MCF 10A (cell line): ENCODE results near the gene ZNF566. TPM values are rescaled to one million over a fixed set of nuclear protein-coding genes. Genes with fewer than 3 reads are reported as not detected.

Experiments used
- BruUV-seq: library from RNA; stranded (reverse); fragments of 400-500 nt; replicated peaks from 2 replicates; lab custom pipeline; 2021; lab: Mats Ljungman, UMichigan
- CTCF ChIA-PET: fragments of 300-600 bp; sonication (Branson Sonifier 250); formaldehyde crosslinking; extraction: SDS; loops from one replicate; lab custom pipeline; 2021; ENCODE audit warnings: antibody characterized with exemption, inconsistent platforms; lab: Yijun Ruan, JAX
- POLR2A ChIA-PET: fragments of 300-600, 350-650 bp; sonication (Branson Sonifier 250); formaldehyde crosslinking; extraction: SDS; loops from one replicate; lab custom pipeline; 2020; ENCODE audit warnings: antibody characterized with exemption, inconsistent platforms; lab: Yijun Ruan, JAX
- DNase-seq: peaks from one replicate; pipeline ENCODE4 v3.0.0-alpha.2; 2018; ENCODE audit not compliant: unreplicated experiment
- H3K27ac Mint-ChIP-seq: one replicate; pipeline ENCODE4 v1.8.0; 2022; ENCODE audit warnings: mild to moderate bottlenecking, low read depth, mixed read lengths; ENCODE audit not compliant: unreplicated experiment
- H3K27me3 Mint-ChIP-seq: one replicate; pipeline ENCODE4 v1.8.0; 2022; ENCODE audit warnings: mixed read lengths; ENCODE audit not compliant: insufficient read depth, unreplicated experiment
- H3K36me3 Mint-ChIP-seq: one replicate; pipeline ENCODE4 v1.8.0; 2022; ENCODE audit warnings: mild to moderate bottlenecking, moderate library complexity, mixed read lengths; ENCODE audit not compliant: insufficient read depth, unreplicated experiment
- H3K4me1 Mint-ChIP-seq: one replicate; pipeline ENCODE4 v1.8.0; 2022; ENCODE audit warnings: mixed read lengths; ENCODE audit not compliant: insufficient read depth, unreplicated experiment
- H3K4me3 Mint-ChIP-seq: one replicate; pipeline ENCODE4 v1.8.0; 2022; ENCODE audit warnings: mild to moderate bottlenecking, moderate library complexity, mixed read lengths; ENCODE audit not compliant: unreplicated experiment
- H3K9me3 Mint-ChIP-seq: one replicate; pipeline ENCODE4 v1.8.0; 2022; ENCODE audit warnings: mixed read lengths; ENCODE audit not compliant: unreplicated experiment
- intact Hi-C: fragments of 100-400 bp; cut with micrococcal nuclease; formaldehyde crosslinking; loops from 2 replicates; pipeline ENCODE4 v1.14.1; 2022
- total RNA-seq: library from RNA; stranded (reverse); gene quantifications from 2 replicates; pipeline ENCODE4 v1.2.3, GENCODE V29; 2022
- TF ChIP-seq, protein P1 (sequence below): fragments of 200-600 bp; IDR thresholded peaks from one replicate; pipeline ENCODE4 v1.8.0; 2022; ENCODE audit warnings: antibody characterized with exemption, mild to moderate bottlenecking; ENCODE audit not compliant: unreplicated experiment

Gene ZNF566
- total RNA-seq, 1 experiment from 2014 or later: 6.6 TPM

DNA sequence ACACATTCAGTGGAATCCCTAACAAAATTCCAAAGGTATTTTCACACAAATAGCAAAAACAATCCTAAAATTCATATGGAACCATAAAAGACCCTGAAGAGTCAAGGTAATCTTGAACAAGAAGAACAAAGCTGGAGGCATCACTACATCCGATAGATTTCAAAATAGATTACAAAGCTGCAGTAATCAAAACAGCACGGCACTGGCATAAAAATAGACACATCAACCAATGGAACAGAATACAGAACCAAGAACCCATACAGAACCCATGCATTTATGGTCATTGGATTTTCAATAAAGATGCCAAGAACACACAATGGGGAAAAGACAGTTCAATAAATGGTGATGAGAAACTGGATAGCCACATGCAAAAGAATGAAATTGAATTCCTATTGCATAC is 32.5 kb downstream of the ZNF566 start:
- BruUV-seq: no TSS peak

DNA sequence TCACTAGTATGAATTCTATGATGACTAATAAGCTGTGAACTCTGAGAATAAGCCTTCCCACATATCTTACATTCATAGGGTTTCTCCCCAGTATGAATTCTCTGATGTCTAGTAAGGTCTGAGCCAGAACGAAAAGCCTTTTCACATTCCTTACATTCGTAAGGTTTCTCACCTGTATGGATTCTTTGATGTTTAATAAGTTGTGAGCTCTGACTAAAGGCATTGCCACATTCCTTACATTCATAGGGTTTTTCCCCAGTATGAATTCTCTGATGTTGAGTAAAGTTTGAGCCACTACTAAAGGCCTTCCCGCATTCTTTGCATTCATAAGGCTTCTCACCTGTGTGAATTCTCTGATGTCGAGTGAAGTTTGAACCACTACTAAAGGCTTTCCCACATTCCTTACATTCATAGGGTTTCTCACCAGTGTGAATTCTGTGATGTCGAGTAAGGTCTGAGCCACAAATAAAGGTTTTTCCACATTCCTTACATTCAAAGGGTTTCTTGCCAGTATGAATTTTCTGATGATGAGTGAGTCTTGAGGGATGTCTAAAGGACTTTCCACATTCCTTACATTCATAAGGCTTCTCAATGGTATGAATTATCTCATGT is 40.2 kb downstream of the ZNF566 start:
- Mint-ChIP-seq H3K27me3 (no peaks in the 10 kb centered on the region), H3K4me1 (no peaks in the 10 kb centered on the region), H3K9me3 (peaks cover 24% of the 10 kb centered on the region), H3K27ac (no peak overlapping the region), H3K4me3 (no peak overlapping the region), H3K36me3 (peaks cover 44% of the 10 kb centered on the region)
- no peak for DNase-seq
- TF ChIP-seq, protein P1, sequence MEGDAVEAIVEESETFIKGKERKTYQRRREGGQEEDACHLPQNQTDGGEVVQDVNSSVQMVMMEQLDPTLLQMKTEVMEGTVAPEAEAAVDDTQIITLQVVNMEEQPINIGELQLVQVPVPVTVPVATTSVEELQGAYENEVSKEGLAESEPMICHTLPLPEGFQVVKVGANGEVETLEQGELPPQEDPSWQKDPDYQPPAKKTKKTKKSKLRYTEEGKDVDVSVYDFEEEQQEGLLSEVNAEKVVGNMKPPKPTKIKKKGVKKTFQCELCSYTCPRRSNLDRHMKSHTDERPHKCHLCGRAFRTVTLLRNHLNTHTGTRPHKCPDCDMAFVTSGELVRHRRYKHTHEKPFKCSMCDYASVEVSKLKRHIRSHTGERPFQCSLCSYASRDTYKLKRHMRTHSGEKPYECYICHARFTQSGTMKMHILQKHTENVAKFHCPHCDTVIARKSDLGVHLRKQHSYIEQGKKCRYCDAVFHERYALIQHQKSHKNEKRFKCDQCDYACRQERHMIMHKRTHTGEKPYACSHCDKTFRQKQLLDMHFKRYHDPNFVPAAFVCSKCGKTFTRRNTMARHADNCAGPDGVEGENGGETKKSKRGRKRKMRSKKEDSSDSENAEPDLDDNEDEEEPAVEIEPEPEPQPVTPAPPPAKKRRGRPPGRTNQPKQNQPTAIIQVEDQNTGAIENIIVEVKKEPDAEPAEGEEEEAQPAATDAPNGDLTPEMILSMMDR: no peak
- ChIA-PET CTCF (no interaction called here), POLR2A (interaction anchor here (0.6 kb wide), 1 partner anchor 41 kb away, joined by 3 read pairs; no protein-coding TSS in a partner anchor)
- intact Hi-C loops: no loop called here
- BruUV-seq: no TSS peak

More for the DNA sequence above, 32.5 kb downstream of the ZNF566 start:
- Mint-ChIP-seq H3K27me3 (no peaks in the 10 kb centered on the region), H3K4me3 (no peak overlapping the region), H3K36me3 (peaks cover 29% of the 10 kb centered on the region), H3K9me3 (peaks cover 33% of the 10 kb centered on the region), H3K4me1 (no peaks in the 10 kb centered on the region), H3K27ac (no peak overlapping the region)
- intact Hi-C loops: no loop called here
- CTCF ChIA-PET: interaction anchor here (1.1 kb wide), 1 partner anchor 14 kb away, joined by 3 read pairs; no protein-coding TSS in a partner anchor
- DNase-seq: no peak
- TF ChIP-seq, protein P1: no peak
- POLR2A ChIA-PET: no interaction called here

DNA sequence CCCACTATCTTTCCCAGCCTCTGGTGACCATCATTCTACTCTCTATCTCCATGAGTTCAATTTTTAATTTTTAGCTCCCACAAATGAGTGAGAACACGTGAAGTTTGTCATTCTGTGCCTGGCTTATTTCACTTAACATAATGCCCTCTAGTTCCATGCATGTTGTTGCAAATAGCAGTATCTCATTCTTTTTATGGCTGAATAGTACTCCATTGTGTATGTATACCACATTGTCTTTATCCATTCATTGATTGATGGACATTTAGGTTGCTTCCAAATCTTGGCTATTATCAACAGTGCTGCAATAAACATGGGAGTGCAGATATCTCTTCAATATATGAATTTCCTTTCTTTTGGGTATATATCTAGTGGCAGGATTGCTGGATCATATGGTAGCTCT is 48.0 kb downstream of the ZNF566 start:
- intact Hi-C loops: no loop called here
- no peaks in the 10 kb centered on the region for H3K27me3 Mint-ChIP-seq
- DNase-seq: no peak
- no peaks in the 10 kb centered on the region for H3K4me1 Mint-ChIP-seq
- ChIA-PET POLR2A (interaction anchor here (0.9 kb wide), 1 partner anchor 48 kb away, joined by 3 read pairs; the partner anchor contains the start of gene ZNF566), CTCF (no interaction called here)
- H3K9me3 Mint-ChIP-seq: peaks cover 22% of the 10 kb centered on the region
- no peak overlapping the region for H3K27ac Mint-ChIP-seq
- H3K36me3 Mint-ChIP-seq: peaks cover 5% of the 10 kb centered on the region
- TF ChIP-seq, protein P1: no peak
- BruUV-seq: no TSS peak
- no peak overlapping the region for H3K4me3 Mint-ChIP-seq

DNA sequence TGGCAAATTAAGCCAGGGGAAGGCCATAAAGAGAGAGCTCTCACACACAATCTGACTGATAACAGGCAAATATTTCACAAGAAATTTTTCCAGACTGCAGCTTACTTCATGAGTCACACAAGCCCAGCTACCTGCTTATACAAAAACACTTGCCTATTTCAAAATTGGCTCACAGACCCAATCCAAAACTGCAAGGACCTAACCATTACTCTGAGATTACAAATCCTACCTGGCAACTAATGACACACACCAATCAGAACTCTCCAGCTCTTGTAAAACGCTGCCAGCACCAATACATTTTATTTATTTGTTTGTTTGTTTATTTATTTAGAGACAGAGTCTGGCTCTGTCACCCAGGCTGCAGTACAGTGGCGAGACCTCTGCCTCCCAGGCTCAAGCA is 52.8 kb downstream of the ZNF566 start:
- Mint-ChIP-seq H3K27me3 (no peaks in the 10 kb centered on the region), H3K9me3 (peaks cover 27% of the 10 kb centered on the region), H3K4me1 (no peaks in the 10 kb centered on the region), H3K36me3 (no peaks in the 10 kb centered on the region), H3K27ac (no peak overlapping the region), H3K4me3 (no peak overlapping the region)
- TF ChIP-seq, protein P1: no peak
- ChIA-PET CTCF (no interaction called here), POLR2A (interaction anchor here (0.6 to 1.1 kb wide), 2 partner anchors 57 to 137 kb away, joined by 3 read pairs; partner anchors contain the start of gene ZFP14)
- intact Hi-C loops: no loop called here
- DNase-seq: peak; percentile 5
- no TSS peak for BruUV-seq
